Measurements from ENCODE around the gene ZNF516.

The ZNF516 gene

GRCh38 chr18:76451396-76452331, 43.4 kb downstream of the ZNF516 start:
- no peak for DNase-seq

GRCh38 chr18:76450452-76451395, 44.3 kb downstream of the ZNF516 start:
- no peak for DNase-seq

DNA sequence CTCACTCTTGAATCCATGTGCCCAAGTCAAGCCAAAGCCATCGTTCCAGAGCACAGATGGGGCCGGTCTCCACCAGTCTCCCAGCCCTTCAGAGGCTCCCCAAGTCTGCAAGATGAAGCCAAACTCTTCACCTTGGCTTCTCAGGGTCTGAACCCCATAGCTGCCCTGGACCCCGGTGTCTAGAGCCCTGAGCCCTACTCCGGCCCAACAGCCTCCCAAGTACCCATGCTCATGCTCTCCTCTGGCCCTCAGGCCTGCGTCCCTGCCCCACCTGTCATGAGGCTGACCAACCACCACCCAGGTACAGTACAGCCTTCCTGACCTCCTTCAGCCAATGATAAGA, 46.0 kb downstream of the ZNF516 start:
- no peak for DNase-seq

GRCh38 chr18:76448256-76449110, 46.6 kb downstream of the ZNF516 start:
- no peak for DNase-seq

DNA sequence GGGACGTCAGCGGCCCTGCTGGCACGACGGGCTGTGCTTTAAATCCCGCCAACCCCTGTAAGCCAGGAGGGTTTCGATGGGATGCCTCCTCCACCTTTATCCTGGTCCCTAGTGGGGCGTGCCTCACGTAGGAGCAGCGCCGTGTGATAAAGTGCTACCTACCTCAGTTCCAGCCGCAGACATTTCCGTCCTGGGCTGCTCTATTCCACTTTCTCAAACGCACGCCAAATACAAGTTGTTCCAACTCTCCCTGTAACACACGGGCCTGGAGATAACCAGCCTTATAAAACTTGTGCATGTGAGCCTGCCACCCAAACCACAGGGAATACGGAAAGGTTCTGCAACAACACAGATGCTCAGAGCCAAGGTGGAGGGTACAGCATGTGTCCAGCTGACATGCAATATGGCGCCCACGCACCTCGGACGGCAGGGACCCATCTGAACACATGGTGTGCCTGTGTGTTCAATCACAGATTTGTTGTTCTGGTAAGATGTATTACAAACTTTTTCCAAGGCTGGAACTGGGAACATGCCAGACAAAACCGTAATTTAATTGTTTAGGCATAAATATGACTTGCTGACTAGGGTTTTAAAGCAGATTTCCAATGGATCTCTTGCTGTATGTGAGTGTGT, 47.7 kb downstream of the ZNF516 start:
- DNase-seq = no peak

- no peak for DNase-seq
Measured at GRCh38 chr18:76446321-76447257, 48.5 kb downstream of the ZNF516 start.

DNA sequence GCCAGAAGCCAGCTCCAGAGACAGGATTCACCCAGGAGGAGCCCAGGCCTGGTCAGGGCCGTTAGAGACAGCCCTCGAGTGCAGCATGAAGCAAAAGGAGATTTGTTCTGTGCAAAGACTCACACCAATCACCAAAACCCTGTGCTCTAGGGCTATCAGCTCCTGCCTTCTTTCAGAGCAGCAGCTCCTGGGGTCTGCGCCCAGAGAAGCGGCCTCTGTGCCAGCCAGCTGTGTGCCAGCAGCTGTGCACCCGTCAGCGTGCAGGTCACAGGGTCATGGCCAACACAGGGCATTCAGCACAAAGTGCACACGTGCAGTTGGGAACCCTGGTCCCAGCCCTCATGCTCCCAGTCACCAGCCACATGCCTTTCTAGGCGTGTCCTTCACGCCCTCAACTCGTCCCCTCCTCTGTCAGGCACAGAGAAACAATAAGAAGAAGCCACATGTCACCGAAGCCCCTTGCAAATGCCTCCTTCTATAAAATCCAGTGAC, 49.3 kb downstream of the ZNF516 start:
- DNase-seq = no peak

- DNase-seq = no peak
Measured at GRCh38 chr18:76445275-76445674, 49.8 kb downstream of the ZNF516 start.

DNA sequence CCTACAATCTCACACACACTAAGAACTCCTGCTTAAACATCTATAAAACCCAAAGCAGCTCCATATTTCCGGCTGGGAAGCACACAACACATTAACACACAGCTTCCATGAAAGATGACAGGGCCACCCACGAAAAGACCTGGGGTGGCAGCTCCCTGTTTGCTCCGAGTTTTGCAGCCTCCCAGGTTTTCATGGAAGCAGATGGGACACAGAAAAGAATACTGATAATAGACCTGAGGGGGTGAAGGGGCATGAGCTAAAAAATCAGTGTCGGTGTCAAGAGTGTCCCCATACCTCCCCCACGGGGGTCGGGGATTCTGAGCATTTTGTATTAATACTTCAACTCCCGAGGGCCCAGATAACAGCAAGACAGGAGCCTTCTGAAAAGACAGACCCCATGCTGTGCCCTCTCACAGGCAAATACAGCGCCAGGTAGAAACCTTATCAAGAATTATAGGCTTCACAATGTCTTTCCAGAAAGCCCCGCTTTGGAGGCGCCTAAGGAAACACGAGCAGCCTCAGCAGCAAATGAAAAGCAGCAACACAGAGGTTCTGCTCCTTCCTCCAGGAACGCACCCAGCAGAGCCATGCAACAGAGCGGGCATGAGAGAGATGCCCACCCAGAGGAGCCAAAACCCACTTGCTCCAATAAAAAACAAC, 50.5 kb downstream of the ZNF516 start:
- DNase-seq = no peak

DNA sequence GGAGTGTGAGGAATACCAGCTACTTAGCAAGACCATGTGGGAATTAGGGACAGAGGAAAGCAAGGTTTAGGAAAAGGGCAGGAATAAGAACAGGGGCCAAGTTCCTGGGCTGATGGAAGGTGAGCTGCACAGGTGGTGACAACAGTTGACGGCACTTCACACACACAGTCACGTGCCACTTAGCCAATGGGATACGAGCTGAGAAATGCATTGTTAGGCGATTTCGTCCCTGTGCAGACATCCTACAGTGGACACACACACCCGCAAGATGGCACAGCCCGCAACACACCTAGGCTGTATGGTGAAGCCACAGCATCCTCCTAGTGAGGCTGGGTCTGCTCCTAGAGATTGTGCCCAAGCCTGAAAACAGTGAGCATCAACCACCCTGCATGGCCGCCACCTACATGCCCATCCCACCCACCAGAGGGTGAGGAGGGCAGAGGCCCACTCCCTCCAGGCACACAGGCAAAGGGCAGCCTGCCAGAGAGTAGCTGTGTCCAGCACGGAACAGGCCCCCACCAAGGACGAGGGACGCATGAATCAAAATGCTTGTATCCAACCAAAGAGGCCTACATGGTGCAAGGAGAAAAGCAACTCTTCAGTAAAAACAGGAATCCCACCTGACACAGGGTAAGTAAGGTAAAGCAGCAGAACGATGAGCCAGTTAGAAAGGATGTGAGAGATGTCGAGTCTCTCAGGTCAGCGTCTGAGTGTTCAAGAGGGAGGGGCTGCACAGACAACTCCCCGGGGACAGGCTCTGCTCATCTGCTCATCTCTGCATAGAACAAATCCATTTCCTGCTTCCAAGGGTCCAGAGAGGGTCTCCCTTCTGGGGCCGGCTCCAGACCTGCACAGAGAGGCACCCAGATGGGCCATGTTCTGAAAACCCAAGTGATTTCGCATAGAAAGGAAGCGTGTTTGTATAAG, 51.3 kb downstream of the ZNF516 start:
- DNase-seq = no peak

DNA sequence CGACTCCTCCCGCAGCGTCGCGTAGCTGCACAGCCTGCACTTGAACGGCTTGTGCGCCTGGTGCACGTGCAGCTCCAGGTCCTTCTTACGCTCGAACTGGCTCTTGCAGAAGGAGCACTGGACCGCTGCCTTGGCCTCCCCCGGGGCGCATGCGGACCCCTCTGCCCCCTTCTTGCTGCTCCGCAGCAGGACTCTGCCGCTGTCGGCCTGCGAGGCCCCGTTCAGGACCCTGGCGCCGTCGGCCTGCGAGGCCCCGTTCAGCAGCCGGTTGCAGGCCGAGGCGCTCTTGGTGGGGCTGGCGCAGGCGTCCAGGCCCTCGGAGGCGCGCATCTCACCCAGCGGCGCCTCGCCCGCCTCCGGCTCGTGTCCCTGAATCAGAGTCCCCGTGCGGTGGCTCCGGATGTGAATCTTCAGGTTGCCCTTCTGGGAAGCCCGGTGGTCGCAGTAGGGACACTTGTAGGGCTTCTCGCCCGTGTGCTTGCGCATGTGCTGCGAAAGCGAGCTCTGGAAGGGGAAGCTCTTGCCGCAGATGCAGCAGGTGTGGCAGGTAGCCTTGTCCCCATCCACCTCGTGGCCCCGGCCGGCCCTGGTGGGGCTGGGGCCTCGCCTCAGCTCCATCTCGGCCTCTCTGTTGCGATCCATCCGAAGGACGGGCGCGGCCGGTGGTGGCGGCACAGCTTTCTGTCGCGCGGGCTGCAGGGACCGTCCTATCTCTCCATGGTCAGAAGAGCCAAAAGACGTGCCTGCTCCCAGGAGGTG, 52.5 kb downstream of the ZNF516 start:
- no peak for DNase-seq

GRCh38 chr18:76441668-76442412, 53.2 kb downstream of the ZNF516 start:
- DNase-seq = no peak

DNA sequence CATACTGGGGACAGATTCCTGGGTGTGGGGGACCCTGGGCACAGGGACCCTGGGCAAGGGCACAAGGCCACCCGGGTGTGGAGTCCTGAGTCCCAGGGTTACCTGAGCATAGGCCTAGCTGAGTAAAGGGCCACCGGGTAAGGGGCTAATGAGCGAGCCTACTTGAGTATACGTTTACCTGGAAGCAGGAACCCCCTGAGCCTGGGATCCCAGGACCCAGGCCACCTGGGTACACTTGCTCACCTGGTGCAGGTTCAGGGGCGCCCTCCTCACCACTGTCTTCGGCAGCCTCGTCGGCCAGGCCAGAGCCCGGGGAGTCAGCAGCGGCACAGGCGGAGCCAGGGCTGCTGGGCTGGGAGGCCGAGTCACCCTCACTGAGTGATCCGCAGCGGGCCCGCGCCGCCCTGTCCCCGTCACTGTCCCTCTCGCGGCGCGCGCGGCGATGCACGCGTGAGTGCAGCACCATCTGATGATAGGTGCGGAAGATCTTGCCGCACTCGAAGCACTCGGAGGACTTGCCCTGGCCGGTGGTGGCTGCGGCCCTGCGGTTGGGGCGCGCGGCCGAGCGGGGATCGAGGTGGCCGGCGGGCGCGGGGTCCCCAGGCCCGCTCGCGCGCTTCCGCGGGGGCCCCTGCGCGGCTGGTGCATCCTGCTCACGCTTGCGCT, 53.9 kb downstream of the ZNF516 start:
- DNase-seq = no peak

DNA sequence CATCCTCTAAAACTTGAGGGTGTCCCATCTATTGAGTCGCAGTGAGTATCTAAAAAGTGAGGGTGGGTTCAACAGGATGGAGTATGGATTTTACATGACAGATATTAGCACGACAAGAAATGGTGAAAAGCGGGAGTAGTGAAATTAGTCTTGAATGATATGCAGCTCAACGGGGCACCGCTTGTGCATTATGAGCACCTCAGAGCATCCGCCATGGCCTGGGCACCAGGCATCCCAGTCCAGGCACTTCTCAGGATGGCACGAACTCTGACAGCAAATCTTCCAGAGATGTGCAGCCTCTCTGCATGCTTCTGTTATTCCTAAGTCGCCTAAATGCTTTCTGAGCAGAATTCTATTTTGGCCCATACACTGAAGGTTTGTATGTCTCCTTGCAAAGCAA, 57.1 kb downstream of the ZNF516 start:
- no peak for DNase-seq

- DNase-seq = no peak
Measured at GRCh38 chr18:76437011-76437410, 58.0 kb downstream of the ZNF516 start.

- DNase-seq = no peak
Measured at GRCh38 chr18:76436342-76436741, 58.7 kb downstream of the ZNF516 start.

Measured in stimulated activated CD4-positive, alpha-beta T cell treated with anti-CD3 and anti-CD28 coated beads, Interleukin-4, amount 100 ng/mL, for 1 hour (primary cell).